ENCODE data around the gene PCDH10. TPM values are rescaled to one million over a fixed set of nuclear protein-coding genes. Genes with fewer than 3 reads are reported as not detected.

The PCDH10 gene
- total RNA-seq, 2 experiments from 2014 or later: not detected

- Mint-ChIP-seq H3K27me3 (peaks cover 49% of the 10 kb centered on the region), H3K9me3 (ENCODE audit: low read depth) (no peaks in the 10 kb centered on the region)
- no peak for ATAC-seq
These were observed 3.1 kb upstream of the PCDH10 start for GRCh38 chr4:133145758-133146573.

GRCh38 chr4:133146574-133147241 is 2.4 kb upstream of the PCDH10 start:
- peaks cover 3% of the 10 kb centered on the region for H3K36me3 Mint-ChIP-seq
- H3K4me3 Mint-ChIP-seq: no peak overlapping the region
- peak overlapping the region; percentile 15 for H3K27ac Mint-ChIP-seq
- H3K4me1 Mint-ChIP-seq: peaks cover 14% of the 10 kb centered on the region
- peaks cover 57% of the 10 kb centered on the region for H3K27me3 Mint-ChIP-seq
- DNase-seq: no peak
- no peaks in the 10 kb centered on the region for H3K9me3 Mint-ChIP-seq (ENCODE audit: low read depth)
- no peak for ATAC-seq
- CTCF ChIA-PET: no interaction called here

More at GRCh38 chr4:133145758-133146573, 3.1 kb upstream of the PCDH10 start:
- no peak overlapping the region for H3K4me3 Mint-ChIP-seq
- H3K27ac Mint-ChIP-seq: no peak overlapping the region
- H3K36me3 Mint-ChIP-seq: peaks cover 3% of the 10 kb centered on the region
- peaks cover 14% of the 10 kb centered on the region for H3K4me1 Mint-ChIP-seq
- CTCF ChIA-PET: no interaction called here
- DNase-seq: no peak

GRCh38 chr4:133147286-133147821 is 1.7 kb upstream of the PCDH10 start:
- no peak overlapping the region for H3K4me3 Mint-ChIP-seq
- no peaks in the 10 kb centered on the region for H3K9me3 Mint-ChIP-seq (ENCODE audit: low read depth)
- H3K27me3 Mint-ChIP-seq: peaks cover 62% of the 10 kb centered on the region
- CTCF ChIA-PET: no interaction called here
- ATAC-seq (no peak), DNase-seq (no peak)
- H3K36me3 Mint-ChIP-seq: peaks cover 3% of the 10 kb centered on the region
- peak overlapping the region; percentile 15 for H3K27ac Mint-ChIP-seq
- peaks cover 14% of the 10 kb centered on the region for H3K4me1 Mint-ChIP-seq

- CTCF ChIA-PET: no interaction called here
- Mint-ChIP-seq H3K36me3 (peaks cover 3% of the 10 kb centered on the region), H3K27me3 (peaks cover 69% of the 10 kb centered on the region), H3K27ac (peak overlapping the region; percentile 55), H3K9me3 (ENCODE audit: low read depth) (no peaks in the 10 kb centered on the region), H3K4me1 (peaks cover 14% of the 10 kb centered on the region), H3K4me3 (peak overlapping the region; percentile 6)
- no peak for ATAC-seq
- no peak for DNase-seq
These were observed 989 bp upstream of the PCDH10 start for GRCh38 chr4:133147921-133148689.

- Mint-ChIP-seq H3K27ac (peak overlapping the region; percentile 14), H3K9me3 (ENCODE audit: low read depth) (no peaks in the 10 kb centered on the region), H3K27me3 (peaks cover 74% of the 10 kb centered on the region), H3K36me3 (peaks cover 3% of the 10 kb centered on the region), H3K4me1 (peaks cover 14% of the 10 kb centered on the region), H3K4me3 (peak overlapping the region; percentile 51)
- ATAC-seq (no peak), DNase-seq (no peak)
- CTCF ChIA-PET: no interaction called here
These were observed 236 bp downstream of the PCDH10 start for GRCh38 chr4:133149364-133149695.

GRCh38 chr4:133149932-133150471 is 908 bp downstream of the PCDH10 start:
- Mint-ChIP-seq H3K4me1 (peaks cover 14% of the 10 kb centered on the region), H3K4me3 (no peak overlapping the region), H3K9me3 (ENCODE audit: low read depth) (no peaks in the 10 kb centered on the region), H3K27me3 (peaks cover 74% of the 10 kb centered on the region), H3K27ac (peak overlapping the region; percentile 28), H3K36me3 (peaks cover 3% of the 10 kb centered on the region)
- ATAC-seq: no peak
- CTCF ChIA-PET: no interaction called here
- no peak for DNase-seq

- peaks cover 14% of the 10 kb centered on the region for H3K4me1 Mint-ChIP-seq
- H3K9me3 Mint-ChIP-seq (ENCODE audit: low read depth): no peaks in the 10 kb centered on the region
- peaks cover 74% of the 10 kb centered on the region for H3K27me3 Mint-ChIP-seq
- peaks cover 3% of the 10 kb centered on the region for H3K36me3 Mint-ChIP-seq
- H3K27ac Mint-ChIP-seq: peak overlapping the region; percentile 77
- ATAC-seq: no peak
- H3K4me3 Mint-ChIP-seq: peak overlapping the region; percentile 20
- CTCF ChIA-PET: no interaction called here
- DNase-seq: no peak
These were observed 1.6 kb downstream of the PCDH10 start for GRCh38 chr4:133150486-133151340.

GRCh38 chr4:133151341-133151690 is 2.2 kb downstream of the PCDH10 start:
- H3K36me3 Mint-ChIP-seq: peaks cover 3% of the 10 kb centered on the region
- peak overlapping the region; percentile 77 for H3K27ac Mint-ChIP-seq
- peaks cover 69% of the 10 kb centered on the region for H3K27me3 Mint-ChIP-seq
- no peak overlapping the region for H3K4me3 Mint-ChIP-seq
- ATAC-seq (no peak), DNase-seq (no peak)
- H3K4me1 Mint-ChIP-seq: peaks cover 14% of the 10 kb centered on the region
- CTCF ChIA-PET: no interaction called here
- no peaks in the 10 kb centered on the region for H3K9me3 Mint-ChIP-seq (ENCODE audit: low read depth)

GRCh38 chr4:133151691-133152329 is 2.7 kb downstream of the PCDH10 start:
- no peak overlapping the region for H3K4me3 Mint-ChIP-seq
- no peaks in the 10 kb centered on the region for H3K9me3 Mint-ChIP-seq (ENCODE audit: low read depth)
- peaks cover 3% of the 10 kb centered on the region for H3K36me3 Mint-ChIP-seq
- CTCF ChIA-PET: no interaction called here
- DNase-seq: no peak
- H3K27ac Mint-ChIP-seq: peak overlapping the region; percentile 77
- no peak for ATAC-seq
- peaks cover 14% of the 10 kb centered on the region for H3K4me1 Mint-ChIP-seq
- peaks cover 65% of the 10 kb centered on the region for H3K27me3 Mint-ChIP-seq

GRCh38 chr4:133152330-133152821 is 3.3 kb downstream of the PCDH10 start:
- ATAC-seq: no peak
- H3K9me3 Mint-ChIP-seq (ENCODE audit: low read depth): no peaks in the 10 kb centered on the region

GRCh38 chr4:133152831-133153481 is 3.9 kb downstream of the PCDH10 start:
- Mint-ChIP-seq H3K4me3 (no peak overlapping the region), H3K9me3 (ENCODE audit: low read depth) (no peaks in the 10 kb centered on the region), H3K4me1 (peaks cover 14% of the 10 kb centered on the region), H3K36me3 (peaks cover 3% of the 10 kb centered on the region), H3K27ac (peak overlapping the region; percentile 47), H3K27me3 (peaks cover 55% of the 10 kb centered on the region)
- CTCF ChIA-PET: no interaction called here
- no peak for ATAC-seq
- DNase-seq: no peak

More at GRCh38 chr4:133152330-133152821, 3.3 kb downstream of the PCDH10 start:
- CTCF ChIA-PET: no interaction called here
- Mint-ChIP-seq H3K4me3 (no peak overlapping the region), H3K36me3 (peaks cover 3% of the 10 kb centered on the region), H3K4me1 (peaks cover 14% of the 10 kb centered on the region), H3K27me3 (peaks cover 59% of the 10 kb centered on the region), H3K27ac (peak overlapping the region; percentile 52)
- DNase-seq: no peak

- ATAC-seq: no peak
- no peak for DNase-seq
- CTCF ChIA-PET: no interaction called here
- H3K27me3 Mint-ChIP-seq: peaks cover 37% of the 10 kb centered on the region
- H3K4me1 Mint-ChIP-seq: peaks cover 2% of the 10 kb centered on the region
- H3K4me3 Mint-ChIP-seq: no peak overlapping the region
- no peak overlapping the region for H3K27ac Mint-ChIP-seq
- H3K36me3 Mint-ChIP-seq: no peaks in the 10 kb centered on the region
- no peaks in the 10 kb centered on the region for H3K9me3 Mint-ChIP-seq (ENCODE audit: low read depth)
These were observed 5.6 kb downstream of the PCDH10 start for GRCh38 chr4:133154725-133155124.
